GM19397 (cell line): ENCODE results near the gene DSG4.

ENCODE experiments used
- ATAC-seq: cut with Tn5 transposase; IDR thresholded peaks from one replicate; pipeline ENCODE4 v1.9.1; 2021; ENCODE audit warnings: mild to moderate bottlenecking, moderate library complexity; ENCODE audit not compliant: unreplicated experiment

The DSG4 gene

GRCh38 chr18:31444142-31444541, 67.6 kb downstream of the DSG4 start:
- ATAC-seq: no peak

- no peak for ATAC-seq
Observed at GRCh38 chr18:31445908-31446307, 69.3 kb downstream of the DSG4 start.

- ATAC-seq: no peak
Observed at GRCh38 chr18:31446854-31447253, 70.3 kb downstream of the DSG4 start.

GRCh38 chr18:31447530-31448191, 71.1 kb downstream of the DSG4 start, which contains the start of gene DSG3:
Gene DSG3, plus strand, starts transcription at chr18:31447741. Its CDS starts 137 bp downstream, at chr18:31447878.
- no peak for ATAC-seq

GRCh38 chr18:31450409-31450808, 73.8 kb downstream of the DSG4 start:
- ATAC-seq: no peak

- ATAC-seq: no peak
Observed at GRCh38 chr18:31451625-31452024, 75.0 kb downstream of the DSG4 start.

GRCh38 chr18:31454066-31454708, 77.6 kb downstream of the DSG4 start:
- ATAC-seq: no peak
